ENCODE measurements around the gene ASTE1.

DNA sequence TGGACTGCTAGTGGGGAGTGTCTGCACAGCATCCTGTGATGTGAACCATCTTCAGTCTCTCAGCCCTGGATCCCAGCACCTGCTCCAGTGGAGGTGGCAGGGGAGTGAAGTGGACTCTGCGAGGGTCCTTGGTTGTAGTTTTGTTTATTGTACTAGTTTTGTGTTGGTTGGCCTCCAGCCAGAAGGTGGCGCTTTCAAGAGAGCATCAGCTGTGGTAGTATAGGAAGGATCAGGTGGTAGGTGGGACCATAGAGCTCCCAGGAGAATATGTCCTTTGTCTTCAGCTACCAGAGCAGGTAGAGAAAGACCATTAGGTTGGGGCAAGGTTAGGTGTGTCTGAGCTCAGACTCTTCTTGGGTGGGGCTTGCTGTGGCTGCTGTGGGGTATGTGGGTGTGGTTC is 21.0 kb upstream of the ASTE1 start:
- TF ChIP-seq, protein P1, sequence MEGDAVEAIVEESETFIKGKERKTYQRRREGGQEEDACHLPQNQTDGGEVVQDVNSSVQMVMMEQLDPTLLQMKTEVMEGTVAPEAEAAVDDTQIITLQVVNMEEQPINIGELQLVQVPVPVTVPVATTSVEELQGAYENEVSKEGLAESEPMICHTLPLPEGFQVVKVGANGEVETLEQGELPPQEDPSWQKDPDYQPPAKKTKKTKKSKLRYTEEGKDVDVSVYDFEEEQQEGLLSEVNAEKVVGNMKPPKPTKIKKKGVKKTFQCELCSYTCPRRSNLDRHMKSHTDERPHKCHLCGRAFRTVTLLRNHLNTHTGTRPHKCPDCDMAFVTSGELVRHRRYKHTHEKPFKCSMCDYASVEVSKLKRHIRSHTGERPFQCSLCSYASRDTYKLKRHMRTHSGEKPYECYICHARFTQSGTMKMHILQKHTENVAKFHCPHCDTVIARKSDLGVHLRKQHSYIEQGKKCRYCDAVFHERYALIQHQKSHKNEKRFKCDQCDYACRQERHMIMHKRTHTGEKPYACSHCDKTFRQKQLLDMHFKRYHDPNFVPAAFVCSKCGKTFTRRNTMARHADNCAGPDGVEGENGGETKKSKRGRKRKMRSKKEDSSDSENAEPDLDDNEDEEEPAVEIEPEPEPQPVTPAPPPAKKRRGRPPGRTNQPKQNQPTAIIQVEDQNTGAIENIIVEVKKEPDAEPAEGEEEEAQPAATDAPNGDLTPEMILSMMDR (conservative IDR thresholded peaks at IDR 0.05; ENCODE audit: low read length): peak; percentile 57
- no peak for TF ChIP-seq EZH2phosphoT487 (IDR thresholded peaks at IDR 0.05; ENCODE audit: borderline replicate concordance)
